ENCODE measurements around the gene JMJD7. TPM values are rescaled to one million over a fixed set of nuclear protein-coding genes. Genes with fewer than 3 reads are reported as not detected.

JMJD7 gene
- total RNA-seq, 1 donor from 2014 or later: 26.6 TPM

DNA sequence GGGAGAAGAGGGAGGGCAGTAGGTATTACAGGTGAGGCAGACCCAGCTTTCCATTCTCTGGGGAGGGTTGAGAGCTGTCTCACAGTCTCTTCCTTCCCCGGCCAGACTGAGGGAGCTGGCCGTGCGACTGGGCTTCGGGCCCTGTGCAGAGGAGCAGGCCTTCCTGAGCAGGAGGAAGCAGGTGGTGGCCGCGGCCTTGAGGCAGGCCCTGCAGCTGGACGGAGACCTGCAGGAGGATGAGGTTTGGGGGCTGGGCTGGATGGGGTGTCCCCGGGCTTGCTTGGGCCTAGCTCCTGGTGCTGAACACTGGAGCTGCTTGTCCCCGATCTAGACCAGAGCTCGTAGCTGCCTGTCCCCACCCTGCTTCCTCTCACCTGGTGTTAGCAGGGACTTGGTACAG is 15.7 kb downstream of the JMJD7 start:
- Mint-ChIP-seq H3K27ac (ENCODE audit: unreplicated experiment) (no peak overlapping the region), H3K9me3 (ENCODE audit: unreplicated experiment) (no peaks in the 10 kb centered on the region), H3K36me3 (ENCODE audit: unreplicated experiment) (no peaks in the 10 kb centered on the region), H3K4me3 (ENCODE audit: unreplicated experiment) (no peak overlapping the region), H3K27me3 (ENCODE audit: unreplicated experiment) (peaks cover 4% of the 10 kb centered on the region), H3K4me1 (ENCODE audit: low read depth, unreplicated experiment) (no peaks in the 10 kb centered on the region)
- no peak for DNase-seq
- TF ChIP-seq, protein P1, sequence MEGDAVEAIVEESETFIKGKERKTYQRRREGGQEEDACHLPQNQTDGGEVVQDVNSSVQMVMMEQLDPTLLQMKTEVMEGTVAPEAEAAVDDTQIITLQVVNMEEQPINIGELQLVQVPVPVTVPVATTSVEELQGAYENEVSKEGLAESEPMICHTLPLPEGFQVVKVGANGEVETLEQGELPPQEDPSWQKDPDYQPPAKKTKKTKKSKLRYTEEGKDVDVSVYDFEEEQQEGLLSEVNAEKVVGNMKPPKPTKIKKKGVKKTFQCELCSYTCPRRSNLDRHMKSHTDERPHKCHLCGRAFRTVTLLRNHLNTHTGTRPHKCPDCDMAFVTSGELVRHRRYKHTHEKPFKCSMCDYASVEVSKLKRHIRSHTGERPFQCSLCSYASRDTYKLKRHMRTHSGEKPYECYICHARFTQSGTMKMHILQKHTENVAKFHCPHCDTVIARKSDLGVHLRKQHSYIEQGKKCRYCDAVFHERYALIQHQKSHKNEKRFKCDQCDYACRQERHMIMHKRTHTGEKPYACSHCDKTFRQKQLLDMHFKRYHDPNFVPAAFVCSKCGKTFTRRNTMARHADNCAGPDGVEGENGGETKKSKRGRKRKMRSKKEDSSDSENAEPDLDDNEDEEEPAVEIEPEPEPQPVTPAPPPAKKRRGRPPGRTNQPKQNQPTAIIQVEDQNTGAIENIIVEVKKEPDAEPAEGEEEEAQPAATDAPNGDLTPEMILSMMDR (IDR thresholded peaks at IDR 0.05; ENCODE audit: partially characterized antibody, unreplicated experiment): no peak

DNA sequence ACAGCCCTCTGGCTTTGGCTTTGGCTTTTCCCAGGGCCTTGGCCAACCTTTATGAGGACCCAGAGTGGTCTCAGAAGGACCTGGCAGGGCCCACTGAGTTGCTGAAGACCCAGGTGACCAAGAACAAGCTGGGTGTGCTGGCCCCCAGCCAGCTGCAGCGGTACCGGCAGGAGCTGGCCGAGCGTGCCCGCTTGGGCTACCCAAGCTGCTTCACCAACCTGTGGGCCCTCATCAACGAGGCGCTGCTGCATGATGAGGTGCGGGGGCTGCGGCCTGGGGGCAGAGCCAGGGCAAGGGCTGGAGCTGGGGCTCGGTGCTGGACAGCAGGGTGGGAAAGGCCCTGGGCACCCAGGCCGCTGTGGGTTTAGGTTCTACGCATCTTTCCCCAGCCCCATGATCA is 16.9 kb downstream of the JMJD7 start:
- Mint-ChIP-seq H3K4me1 (ENCODE audit: low read depth, unreplicated experiment) (no peaks in the 10 kb centered on the region), H3K36me3 (ENCODE audit: unreplicated experiment) (no peaks in the 10 kb centered on the region), H3K9me3 (ENCODE audit: unreplicated experiment) (no peaks in the 10 kb centered on the region), H3K27me3 (ENCODE audit: unreplicated experiment) (peaks cover 4% of the 10 kb centered on the region), H3K4me3 (ENCODE audit: unreplicated experiment) (no peak overlapping the region), H3K27ac (ENCODE audit: unreplicated experiment) (no peak overlapping the region)
- TF ChIP-seq, protein P1 (IDR thresholded peaks at IDR 0.05; ENCODE audit: partially characterized antibody, unreplicated experiment): no peak
- no peak for DNase-seq

DNA sequence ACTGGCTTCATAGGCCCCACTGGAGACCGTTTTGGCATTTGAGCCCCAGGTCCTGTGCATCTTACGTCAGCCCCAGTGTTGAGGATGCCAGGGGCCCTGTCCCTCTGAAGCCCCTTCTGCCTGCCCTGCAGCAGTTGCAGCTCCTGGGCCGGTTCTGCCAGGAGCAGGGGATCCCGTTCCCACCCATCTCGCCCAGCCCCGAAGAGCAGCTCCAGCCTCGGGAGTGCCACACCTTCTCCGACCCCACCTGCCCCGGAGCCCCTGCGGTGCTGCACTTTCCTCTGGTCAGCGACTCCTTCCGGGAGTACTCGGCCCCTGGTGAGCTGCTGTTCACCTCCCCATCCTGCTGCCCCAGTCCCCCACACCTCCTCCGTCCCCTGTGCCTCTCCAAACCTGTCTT is 19.3 kb downstream of the JMJD7 start:
- TF ChIP-seq, protein P1 (IDR thresholded peaks at IDR 0.05; ENCODE audit: partially characterized antibody, unreplicated experiment): no peak
- DNase-seq: no peak
- Mint-ChIP-seq H3K27me3 (ENCODE audit: unreplicated experiment) (peaks cover 6% of the 10 kb centered on the region), H3K36me3 (ENCODE audit: unreplicated experiment) (no peaks in the 10 kb centered on the region), H3K9me3 (ENCODE audit: unreplicated experiment) (no peaks in the 10 kb centered on the region), H3K4me3 (ENCODE audit: unreplicated experiment) (no peak overlapping the region), H3K4me1 (ENCODE audit: low read depth, unreplicated experiment) (no peaks in the 10 kb centered on the region), H3K27ac (ENCODE audit: unreplicated experiment) (no peak overlapping the region)

DNA sequence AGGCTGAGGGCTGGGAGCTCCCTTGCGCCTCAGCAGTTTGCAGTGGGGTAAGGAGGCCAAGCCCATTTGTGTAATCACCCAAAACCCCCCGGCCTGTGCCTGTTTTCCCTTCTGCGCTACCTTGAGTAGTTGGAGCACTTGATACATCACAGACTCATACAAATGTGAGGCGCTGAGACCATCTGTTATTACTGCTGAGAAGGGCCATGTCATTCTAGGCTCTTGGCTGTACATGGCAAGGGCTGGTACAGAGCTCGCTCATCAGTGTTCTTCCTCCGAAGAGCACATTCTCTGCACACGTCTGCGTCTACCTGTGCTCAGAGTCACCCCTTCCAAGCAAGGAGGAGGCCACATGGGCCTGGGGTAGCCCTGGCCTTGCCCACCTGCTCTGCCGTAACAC is 20.1 kb downstream of the JMJD7 start:
- Mint-ChIP-seq H3K27me3 (ENCODE audit: unreplicated experiment) (peaks cover 6% of the 10 kb centered on the region), H3K9me3 (ENCODE audit: unreplicated experiment) (no peaks in the 10 kb centered on the region), H3K27ac (ENCODE audit: unreplicated experiment) (no peak overlapping the region), H3K36me3 (ENCODE audit: unreplicated experiment) (no peaks in the 10 kb centered on the region), H3K4me1 (ENCODE audit: low read depth, unreplicated experiment) (no peaks in the 10 kb centered on the region), H3K4me3 (ENCODE audit: unreplicated experiment) (no peak overlapping the region)
- no peak for DNase-seq
- TF ChIP-seq, protein P1 (IDR thresholded peaks at IDR 0.05; ENCODE audit: partially characterized antibody, unreplicated experiment): no peak

DNA sequence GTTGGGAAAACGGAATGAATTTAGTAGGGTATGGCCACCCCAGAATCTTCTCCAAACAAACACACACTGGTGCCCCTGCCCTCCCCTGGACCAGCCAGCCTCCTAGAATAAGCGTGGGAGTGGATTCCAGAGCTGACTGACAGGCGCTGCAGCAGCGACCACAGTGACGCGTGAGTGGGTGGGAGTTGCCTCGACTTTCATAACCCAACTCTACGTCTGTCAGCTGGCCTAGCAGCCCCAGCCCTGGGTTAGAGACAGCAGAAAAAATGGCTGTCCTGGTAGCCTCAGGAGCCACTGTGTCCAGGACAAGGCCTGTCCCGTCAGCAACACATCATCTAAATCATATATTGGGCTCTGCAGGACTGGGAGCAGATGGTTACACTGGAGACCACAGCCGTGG is 20.7 kb downstream of the JMJD7 start:
- Mint-ChIP-seq H3K4me3 (ENCODE audit: unreplicated experiment) (no peak overlapping the region), H3K27me3 (ENCODE audit: unreplicated experiment) (peaks cover 6% of the 10 kb centered on the region)

More for the DNA sequence above, 20.7 kb downstream of the JMJD7 start:
- TF ChIP-seq, protein P1 (IDR thresholded peaks at IDR 0.05; ENCODE audit: partially characterized antibody, unreplicated experiment): no peak
- Mint-ChIP-seq H3K4me1 (ENCODE audit: low read depth, unreplicated experiment) (no peaks in the 10 kb centered on the region), H3K36me3 (ENCODE audit: unreplicated experiment) (no peaks in the 10 kb centered on the region), H3K27ac (ENCODE audit: unreplicated experiment) (no peak overlapping the region), H3K9me3 (ENCODE audit: unreplicated experiment) (no peaks in the 10 kb centered on the region)
- no peak for DNase-seq
